Activated CD4-positive, CD25-positive, alpha-beta regulatory T cell treated with anti-CD3 and anti-CD28 coated beads, Interleukin-2, amount 50 U/mL, for 16 hours (primary cell): ENCODE data around the gene CGREF1.

Source experiments
- DNase-seq: peaks from one replicate; pipeline ENCODE4 v3.0.0-alpha.2; 2020; ENCODE audit warnings: low read depth, low spot score

CGREF1 gene, protein sequence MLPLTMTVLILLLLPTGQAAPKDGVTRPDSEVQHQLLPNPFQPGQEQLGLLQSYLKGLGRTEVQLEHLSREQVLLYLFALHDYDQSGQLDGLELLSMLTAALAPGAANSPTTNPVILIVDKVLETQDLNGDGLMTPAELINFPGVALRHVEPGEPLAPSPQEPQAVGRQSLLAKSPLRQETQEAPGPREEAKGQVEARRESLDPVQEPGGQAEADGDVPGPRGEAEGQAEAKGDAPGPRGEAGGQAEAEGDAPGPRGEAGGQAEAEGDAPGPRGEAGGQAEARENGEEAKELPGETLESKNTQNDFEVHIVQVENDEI

DNA sequence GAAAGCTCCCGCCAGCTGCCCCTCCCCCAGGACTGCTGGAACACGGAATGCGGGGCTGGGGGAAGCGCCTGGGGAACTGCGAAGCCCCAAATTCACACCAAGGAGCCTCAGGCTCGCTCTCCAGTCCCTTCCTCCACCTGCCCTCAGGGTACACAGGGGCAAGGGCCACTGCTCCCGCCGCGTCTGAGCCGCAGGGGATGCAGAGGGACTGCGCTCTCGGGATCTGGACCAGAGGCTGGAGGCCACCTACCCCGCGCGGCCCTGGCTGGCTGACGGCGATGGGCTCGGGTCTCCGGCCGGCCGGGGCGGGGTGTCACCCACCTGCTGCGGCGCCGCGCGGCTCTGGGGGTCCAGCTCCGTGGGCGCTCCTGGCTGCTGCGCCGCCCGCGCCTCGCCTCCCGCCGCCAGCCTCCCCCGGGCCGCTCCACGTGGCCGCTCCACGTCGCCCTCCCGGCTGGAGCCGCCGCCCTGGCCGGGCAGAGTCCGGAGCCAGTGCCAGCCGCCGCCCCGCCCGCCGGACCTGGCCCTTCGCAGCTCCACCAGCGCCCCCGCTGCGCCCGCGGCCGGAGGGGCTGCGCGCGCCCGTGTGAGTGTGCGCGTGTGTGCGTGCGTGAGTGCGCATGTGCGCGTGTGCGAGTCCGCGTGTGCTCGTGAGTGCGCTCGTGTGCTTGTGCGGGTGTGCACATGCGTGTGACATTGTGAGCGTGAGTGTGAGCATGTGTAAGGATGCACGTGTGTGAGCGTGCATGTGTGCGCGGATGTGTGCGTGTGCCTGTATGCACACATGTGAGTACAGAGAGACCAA lies at the start of gene CGREF1:
Gene CGREF1, minus strand, starts transcription at position 604 of the 805 bp plus-strand sequence. CDS start 14,762 bp downstream, outside the sequence.
- DNase-seq, result no peak

DNA sequence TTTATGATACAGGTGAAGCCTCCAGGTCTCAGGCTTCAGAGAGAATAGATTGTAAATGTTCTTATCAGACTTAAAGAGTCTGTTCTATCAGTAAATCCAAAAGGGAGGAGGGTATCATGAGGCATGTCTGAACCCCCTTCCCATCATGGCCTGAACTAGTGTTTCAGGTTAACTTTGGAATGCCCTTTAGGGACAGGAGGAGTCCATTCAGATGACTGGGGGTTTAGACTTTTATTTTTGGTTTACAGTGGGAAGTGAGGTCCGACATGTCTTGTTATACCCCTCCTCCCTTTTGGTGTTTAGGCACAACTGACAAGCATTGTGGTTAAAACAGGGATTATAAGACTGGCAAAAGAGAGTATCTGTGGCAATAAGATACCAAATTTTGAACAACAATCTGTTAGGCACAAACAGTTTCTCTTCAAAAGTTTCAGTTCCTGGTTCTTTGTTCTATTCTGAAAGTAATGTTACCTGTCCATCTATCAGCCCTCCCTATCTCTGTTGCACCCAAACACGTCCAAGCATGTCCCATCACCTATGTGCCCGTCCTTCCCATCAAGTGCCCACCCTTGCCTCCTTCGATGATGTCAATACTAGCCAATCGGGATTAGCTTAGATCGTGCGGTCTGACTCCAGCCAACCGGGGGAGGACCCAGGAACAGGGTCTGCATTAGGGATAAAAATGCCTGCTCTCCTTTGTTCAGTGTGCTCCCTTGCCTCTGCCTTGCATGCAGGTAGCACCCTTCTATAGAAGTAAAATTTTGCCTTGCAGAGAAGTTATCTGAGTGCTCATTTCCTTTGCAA lies 46.2 kb upstream of the CGREF1 start:
- no peak for DNase-seq

DNA sequence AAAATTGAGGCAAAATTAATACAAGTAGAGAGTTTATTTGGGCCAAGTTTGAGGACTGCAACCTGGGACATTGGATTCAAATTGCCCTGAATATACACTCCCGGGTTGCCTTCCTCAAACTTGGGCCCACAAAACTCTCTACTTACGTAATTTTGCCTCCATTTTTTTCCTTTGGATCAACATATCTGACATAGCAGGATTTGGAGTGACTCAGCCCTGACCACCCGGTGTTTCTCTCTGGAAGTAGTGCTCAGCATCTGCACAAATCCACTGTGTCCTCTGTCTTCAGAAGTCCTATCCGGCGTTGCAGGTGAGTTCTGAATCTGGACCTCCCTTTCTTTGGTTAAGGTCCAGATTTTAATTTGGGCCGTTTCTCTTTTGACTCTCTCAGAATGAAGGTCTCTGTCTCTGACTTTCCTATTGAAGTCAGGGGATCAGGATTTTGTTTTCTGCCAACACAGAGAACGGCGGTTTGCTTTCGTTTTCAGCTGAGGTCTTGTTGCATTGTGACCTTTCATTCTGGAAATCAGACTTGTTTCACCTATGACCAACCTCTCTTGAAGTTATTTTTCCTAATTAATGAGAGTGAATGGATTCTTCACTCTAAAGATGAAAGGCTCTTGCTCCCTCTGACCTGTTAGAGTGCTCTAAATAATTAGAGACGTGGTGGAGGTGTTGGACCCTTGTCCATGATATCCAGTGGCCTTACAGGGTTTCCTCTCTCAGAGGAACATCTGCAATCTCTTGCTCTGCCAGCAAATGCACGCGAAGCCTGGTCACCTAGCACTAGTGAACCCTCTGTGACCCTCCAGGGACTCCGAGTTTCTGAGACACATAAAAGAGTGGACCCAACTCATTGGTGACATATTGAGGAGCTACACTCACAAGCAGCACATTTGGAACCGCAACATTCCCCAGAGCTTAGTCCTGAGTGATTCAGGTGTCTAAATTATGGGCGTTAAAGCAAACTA lies 43.5 kb upstream of the CGREF1 start:
- DNase-seq, result no peak

DNA sequence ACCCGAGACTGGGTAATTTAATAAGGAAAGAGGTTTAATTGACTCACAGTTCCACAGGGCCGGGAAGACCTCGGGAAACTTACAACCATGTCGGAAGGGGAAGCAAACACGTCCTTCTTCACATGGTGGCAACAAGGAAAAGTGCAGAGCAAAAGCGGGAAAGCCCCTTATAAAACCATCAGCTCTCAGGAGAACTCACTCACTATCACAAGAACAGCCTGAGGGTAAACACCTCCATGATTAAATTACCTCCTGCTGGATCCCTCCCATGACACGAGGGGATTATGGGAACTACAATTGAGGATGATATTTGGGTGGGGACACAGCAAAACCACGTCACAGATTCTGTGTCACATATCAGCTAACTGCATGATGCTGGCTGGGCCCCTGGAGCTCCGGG lies 41.3 kb upstream of the CGREF1 start:
- DNase-seq, result no peak

DNA sequence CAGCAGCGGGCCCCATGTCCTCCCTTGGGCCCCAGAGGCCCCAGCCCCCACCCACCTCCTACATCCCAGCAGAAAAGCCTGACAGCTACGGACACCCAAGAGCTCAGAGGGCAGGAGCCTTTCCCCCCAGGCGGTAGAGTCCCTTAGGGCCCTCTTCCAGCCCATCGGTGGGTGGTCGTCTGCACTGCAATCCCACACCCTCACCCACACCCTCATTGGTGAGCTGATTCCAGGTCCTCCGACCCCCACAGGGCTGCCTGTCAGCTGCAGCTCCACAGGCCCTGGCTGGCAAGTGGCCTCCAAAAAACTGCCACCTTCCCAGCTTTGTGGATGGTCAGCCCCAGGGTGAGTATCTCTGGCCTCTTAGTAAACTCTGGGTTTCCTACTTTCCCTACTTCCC lies 40.3 kb upstream of the CGREF1 start:
- no peak for DNase-seq

DNA sequence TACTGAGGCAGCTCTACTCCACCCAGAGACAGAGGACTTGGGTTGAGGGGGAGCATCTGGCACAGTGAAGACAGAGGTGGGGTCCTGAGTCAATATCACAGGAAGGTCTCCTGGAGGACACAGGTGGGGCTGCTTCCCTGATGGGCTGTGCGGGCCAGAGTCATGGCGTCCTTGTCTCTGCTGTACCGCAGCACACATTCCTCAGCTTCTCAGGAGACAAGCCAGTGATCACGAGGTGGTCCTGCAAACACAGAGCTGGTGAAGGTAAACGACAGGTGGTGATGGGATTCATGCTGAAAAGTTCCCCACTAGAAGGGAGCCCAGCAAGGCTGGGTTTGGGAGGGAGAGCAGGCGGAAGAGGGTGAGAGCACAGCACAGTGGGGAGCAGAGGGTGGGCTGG lies 39.5 kb upstream of the CGREF1 start:
- DNase-seq, result no peak

DNA sequence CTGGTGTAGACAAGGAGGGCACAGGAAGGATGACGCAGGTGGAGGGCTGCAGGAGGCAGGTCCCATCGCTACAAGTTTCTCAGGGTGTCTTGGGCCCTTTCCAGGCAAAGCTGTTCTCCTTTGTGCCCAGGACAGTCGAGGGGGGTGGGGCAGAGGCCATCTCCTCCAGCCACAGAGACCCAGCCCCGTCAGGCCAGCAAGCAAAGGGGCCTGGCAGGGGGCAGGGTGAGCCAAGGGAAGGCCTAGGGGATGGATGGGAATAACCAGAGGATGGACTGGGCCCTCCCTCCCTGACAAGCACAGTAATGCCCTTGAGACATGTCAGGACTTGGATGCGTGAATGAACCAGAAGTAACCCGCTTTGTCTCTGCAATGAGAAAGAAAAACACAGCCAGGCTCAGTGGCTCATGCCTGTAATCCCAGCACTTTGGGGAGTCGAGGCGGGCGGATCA lies 36.2 kb upstream of the CGREF1 start:
- DNase-seq, result no peak

DNA sequence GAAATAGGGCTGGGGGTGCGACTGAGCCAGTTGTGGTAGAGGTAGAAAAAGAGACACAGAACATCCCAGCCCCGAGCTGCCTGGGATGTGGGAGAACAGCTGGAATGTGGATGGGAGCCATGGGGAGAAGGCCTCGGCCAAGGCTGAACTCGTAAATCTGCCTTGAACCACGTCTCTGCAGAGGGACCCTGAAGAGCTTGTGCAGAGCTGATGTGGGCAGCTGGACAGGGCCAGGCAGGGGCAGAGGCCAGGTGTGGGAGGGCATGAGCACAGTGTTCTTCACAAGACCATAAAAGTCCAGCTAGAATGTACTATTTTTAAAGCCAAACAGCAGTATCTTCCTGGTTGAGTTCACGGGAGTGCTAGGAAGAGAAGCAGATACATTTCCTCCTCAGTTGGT lies 35.6 kb upstream of the CGREF1 start:
- DNase-seq, result no peak

DNA sequence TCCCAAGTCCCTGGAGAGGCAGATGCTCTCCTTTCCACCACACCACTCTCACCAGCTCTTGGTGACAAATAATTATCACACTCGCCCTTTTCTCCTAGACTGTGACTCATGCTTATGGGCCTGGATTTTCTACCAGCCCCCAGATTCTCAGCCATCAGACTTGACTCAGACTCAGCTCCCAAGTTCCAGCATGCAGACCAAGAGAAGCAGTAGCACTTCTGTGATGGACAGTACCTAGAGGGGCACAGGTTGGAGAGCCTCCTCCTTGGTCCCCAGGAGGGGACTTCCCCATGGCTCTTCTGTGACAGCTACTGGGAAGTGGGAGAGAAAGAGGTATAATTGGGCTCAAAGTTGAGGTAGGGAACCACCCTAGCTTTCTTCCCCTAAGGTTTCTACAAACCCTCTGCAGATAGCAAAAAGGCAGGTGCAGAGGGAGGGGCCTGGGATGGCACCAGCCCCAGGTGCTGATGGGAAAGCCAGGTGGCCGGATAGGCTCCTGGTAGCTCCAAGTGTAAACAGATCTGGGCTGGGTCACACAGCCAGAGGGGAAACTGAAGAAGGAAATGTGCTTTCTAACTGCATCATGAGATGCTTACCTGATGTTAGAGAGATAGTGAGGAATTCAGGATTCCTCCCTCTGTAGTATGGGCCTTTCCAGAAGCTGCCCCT lies 34.0 kb upstream of the CGREF1 start:
- DNase-seq, result no peak

DNA sequence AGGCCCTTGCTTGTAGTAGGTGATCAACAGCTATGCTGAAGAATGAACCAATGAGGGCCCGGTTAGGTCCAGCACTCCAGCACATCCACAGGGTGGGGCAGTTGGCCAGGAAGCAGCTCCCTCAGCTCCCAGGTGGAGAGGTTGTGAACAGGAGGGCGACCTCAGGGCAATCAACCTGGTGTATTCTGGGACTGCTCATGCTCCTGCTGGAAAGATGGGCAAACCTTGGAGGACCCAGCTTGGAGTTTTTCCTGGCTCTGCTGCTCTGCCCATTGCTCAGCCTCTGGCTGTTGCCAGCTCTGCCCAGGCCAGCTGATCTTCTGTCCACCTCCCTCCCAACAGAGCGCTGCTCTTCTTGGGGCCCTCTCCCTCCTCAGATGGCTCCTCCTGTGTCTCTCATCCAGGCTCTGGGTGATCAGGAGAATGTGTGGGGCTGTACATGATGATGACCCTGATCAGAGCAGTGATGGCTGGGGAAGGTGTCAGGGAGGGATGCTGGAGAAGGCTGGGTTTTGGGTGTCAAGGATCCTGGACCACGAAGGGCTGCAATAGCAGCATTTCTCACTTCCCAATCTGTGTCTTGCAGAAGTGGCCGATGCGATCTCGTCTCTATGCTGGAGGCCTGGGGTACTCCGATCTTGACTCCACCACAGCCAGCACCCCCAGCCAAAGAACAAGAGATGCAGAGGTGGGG lies 33.3 kb upstream of the CGREF1 start:
- DNase-seq, result no peak

DNA sequence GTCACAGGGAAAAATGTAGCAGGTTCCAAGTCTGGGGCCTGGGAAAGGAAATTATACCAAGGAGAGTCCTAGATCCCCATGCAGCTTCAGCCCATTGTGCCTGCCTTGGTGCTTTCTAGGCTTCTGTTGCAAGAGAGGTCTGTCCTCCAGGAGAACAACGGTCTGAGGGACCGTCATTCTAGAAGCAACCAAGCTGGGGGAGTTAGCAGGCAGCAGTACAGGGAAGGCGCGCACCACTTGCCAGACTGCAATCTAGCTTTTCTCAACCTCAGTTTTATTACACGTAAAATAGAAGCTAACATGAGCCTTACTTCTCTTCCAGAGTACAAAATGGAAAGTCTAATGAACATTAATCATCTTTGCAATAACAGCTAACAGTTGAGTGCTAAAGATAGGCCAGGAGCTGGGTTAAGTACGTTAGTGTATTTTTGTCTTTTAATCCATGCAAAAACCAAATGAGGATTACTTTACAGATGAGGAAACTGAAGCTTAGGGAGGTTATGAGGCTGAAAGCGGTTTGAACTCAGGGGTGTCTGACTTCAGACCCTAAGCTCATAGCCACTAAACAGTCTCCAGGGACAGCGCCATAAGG lies 31.8 kb upstream of the CGREF1 start:
- no peak for DNase-seq

DNA sequence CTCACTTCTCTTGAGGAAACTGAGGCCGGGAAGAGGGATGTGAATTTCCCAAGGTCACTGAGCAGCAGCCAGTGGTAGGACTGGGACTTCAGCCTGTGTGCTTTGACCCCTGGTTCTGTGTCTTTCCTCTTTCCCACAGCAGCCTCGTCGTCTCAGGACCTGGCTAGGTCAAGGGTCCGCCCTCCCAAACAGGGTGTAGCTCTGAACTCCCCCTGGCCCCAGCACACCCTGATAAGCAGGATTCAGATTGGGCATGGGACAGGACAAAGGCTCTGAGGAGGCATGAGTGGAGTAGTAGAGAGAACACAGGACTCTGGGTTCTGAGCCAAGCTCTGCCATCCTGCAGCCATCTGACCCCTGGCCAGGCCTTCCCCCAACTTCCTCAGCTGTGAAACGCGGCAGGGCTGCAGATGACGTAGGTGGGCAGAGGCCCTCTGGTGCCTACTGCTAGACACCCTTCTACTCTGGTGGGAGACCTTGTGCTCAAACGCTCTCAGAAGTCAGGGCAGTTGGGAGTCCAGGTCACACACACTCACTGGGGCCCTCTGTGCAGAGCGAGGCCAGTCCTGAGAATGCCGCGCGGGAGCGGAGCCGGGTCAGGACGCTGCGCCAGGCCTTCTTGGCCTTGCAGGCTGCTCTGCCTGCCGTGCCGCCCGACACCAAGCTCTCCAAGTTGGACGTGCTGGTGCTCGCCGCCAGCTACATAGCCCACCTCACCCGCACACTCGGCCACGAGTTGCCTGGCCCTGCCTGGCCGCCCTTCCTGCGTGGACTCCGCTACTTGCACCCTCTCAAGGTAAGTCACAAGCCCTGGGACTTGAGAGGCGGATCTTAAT lies 30.9 kb upstream of the CGREF1 start:
- DNase-seq, result no peak

DNA sequence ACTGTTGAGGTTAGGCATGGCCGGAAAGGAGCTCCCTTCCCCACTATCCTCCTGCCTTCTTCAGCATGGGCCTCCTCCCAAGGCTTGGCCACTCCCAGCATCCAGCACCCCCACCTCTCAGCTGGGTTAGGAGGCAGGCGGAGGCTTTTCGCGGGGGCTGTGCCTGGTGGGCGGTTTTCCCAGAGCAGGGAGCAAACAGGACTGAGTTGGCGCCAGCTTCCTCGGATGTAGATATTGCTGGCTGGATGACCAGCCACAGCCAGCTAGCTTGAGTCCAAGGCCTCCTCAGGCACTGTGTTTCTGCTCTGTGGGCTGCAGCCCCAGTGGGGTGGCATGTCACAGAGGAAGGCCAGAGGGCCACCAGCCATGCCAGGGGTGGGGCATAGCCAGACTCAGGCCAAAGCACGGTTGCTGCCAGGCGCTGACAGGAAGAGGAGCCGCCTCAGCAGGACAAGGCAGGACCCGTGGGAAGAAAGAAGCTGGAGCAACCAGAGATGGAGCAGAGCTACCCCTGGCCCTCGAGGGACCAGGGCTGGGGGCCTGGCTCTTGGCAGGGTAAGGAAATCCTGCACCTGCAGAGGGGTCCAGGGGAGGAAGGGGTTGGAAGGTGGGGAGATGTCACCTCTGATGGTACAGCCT lies 30.0 kb upstream of the CGREF1 start, which contains the start of gene TCF23:
Gene TCF23, plus strand, starts transcription at position 204 of the 639 bp plus-strand sequence. Its CDS starts 130 bp downstream, at position 334.
- DNase-seq, result no peak

DNA sequence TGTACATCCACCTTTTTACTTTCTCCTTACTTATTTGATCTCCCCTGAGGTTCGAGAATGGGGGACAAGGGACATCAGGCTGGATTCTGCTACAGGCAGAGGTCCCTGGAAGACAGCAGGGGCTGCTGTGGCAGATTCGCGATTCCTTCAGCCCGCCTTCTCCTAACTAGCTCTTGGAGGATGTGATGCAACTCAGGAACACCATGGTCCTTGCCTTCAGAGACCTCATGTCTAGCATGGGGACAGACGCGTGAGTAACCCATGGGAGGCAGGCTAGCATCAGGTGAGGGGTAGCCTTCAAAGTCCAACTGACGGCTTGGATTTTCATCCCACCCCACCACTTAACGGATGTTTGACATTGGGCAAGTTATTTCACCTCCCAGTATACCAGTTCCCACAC lies 29.0 kb upstream of the CGREF1 start:
- DNase-seq, result no peak

DNA sequence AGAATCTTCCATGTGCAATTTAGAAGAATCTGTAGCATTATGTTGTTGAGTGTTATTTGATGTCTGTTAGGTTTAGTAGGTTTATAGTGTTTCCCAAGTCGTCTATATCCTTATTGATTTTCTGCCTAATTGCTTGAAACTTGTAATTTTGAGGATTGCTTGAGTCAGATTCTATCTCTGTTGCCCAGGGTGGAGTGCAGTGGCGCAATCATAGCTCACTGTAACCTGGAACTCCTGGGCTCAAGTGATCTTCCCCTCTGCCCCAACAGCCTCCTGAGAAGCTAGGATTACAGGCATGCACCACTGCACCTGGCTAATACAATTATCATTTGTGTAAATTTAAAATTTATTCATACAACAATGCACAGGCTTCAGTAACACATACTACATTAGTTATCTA lies 26.8 kb upstream of the CGREF1 start:
- DNase-seq, result no peak

DNA sequence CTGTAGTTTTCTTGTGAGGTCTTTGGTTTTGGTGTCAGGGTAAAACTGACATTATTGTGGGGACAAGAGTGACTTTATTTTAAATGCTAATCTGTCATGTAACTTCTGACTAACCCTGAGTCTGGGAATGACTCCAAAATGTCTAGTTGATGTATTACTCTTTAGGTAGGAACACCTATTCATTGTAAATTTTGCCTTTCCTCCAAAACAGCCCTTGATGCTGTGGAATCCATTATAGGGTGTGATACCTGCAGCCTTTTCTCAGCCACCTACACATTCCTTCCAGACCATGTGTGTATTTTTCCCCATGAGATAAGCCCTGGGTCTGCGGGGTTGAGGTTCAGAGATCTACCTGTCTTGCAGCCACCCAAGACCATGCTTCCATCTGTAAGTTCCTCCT lies 24.4 kb upstream of the CGREF1 start:
- DNase-seq, result no peak

DNA sequence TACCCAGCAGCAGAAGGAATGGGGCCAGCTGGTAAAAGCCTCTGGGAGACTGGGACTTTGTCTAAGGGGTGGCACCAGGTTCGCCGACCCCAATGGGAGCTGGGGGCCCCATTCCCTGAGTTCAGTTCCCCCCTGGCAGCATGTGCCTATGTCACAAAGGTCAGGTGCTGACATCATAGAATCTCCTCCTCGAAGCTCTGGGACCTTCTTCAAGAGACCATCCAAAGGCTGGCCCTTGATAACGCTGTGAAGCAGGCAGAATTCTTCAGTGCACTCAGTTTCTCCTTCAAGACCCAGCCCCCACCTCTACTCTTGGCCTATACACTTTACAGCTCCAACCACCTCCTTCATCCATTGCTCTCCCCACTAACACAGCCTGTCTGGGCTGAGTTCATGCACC lies 20.4 kb upstream of the CGREF1 start, which contains the start of gene PRR30:
Gene PRR30, minus strand, starts transcription at position 101 of the 400 bp plus-strand sequence. CDS start 1,081 bp downstream, outside the sequence.
- DNase-seq, result no peak

DNA sequence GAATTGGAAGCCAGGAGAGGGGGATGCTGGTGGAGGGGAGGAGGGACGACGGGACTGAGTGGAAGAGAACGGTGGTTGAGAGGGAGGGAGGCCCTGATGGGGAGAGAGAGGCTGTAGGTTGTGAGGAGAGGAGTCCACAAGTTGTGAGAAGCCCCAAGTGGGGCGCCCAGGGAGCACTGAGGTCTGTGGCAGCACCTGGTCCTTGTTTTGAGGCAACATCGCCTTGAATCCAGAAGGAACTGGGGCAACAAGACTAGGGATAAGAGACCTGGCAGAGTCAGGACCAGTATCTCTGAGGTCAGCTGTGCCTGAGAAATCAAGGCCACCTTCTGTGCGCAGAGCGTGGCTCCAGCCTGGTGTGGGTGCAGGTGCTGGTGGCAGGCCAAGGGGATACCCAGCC lies 19.2 kb upstream of the CGREF1 start:
- no peak for DNase-seq
